GM23248 (cell line): Measurements from ENCODE around the gene NOTCH2.

Experiments
- EZH2 ChIP-seq: fragments of 200-600 bp; sonication (generic); IDR thresholded peaks from 2 replicates; pipeline ENCODE4 v1.6.1; 2018; ENCODE audit warnings: antibody characterized with exemption, mild to moderate bottlenecking; ENCODE audit not compliant: insufficient read depth, poor library complexity, severe bottlenecking
- EZH2phosphoT487 ChIP-seq: fragments of 200-600 bp; sonication (generic); IDR thresholded peaks from 2 replicates; pipeline ENCODE4 v1.6.1; 2018; ENCODE audit warnings: antibody characterized with exemption, moderate library complexity, mild to moderate bottlenecking, low read depth; ENCODE audit not compliant: insufficient read depth

DNA sequence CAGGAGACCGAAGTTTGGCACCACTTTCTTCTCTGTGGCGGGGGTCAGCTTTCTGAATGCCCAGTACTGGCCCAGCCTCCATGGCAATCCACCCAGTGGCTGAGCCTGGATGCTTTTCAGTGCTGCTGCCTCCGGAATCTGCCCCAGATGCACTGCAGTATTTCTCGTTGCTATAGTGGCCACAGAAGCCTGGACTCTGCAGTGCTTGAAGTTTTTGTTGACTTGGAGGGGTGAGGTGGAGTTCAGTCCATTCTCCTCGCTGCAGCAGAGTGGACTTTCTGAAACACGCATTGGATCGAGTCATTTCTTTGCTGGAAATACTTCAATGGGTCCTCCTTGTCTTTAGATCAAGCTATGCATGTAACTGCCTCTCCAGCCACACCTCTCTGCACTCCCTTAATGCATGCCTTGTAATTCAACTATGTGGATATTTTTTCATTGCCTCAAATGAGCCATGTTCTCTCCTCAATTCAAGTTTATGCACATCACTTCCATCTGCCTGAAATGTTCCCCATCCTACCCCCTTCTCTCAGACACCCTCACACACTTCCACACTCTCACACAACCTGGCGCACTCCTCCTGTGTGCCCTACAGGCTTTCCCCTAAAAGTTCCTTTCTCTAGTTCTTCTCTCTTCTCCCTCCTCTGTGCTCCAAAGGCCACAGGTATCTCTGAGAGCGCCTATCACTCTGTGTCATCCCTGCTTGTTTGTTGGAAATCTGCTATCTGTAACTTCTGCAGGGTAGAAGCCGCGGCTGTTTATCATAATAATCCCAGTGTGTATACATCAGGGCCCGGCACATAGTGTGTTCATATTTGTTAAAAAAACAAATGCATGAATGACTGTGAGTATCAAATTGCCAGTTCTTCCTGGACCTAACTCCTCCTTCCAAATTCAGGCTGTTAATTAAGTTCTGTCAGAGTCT lies 189.7 kb downstream of the NOTCH2 start:
- TF ChIP-seq EZH2 (no peak), EZH2phosphoT487 (no peak)
